ENCODE measurements around the gene SPATA20. TPM values are rescaled to one million over a fixed set of nuclear protein-coding genes. Genes with fewer than 3 reads are reported as not detected.

SPATA20 gene
- total and polyA plus RNA-seq, 2 of the 8 experiments (the other 6 are each of a cell fraction or from before 2014, with no cell fraction given) = 16.2 to 17.5 TPM

- TF ChIP-seq CTCF (IDR thresholded peaks at IDR 0.05; ENCODE audit: control extremely low read depth in 1 of 3, insufficient read depth in 1 of 3, low read depth in 1 of 3, low read length in 3 of 3) (peak in 1 of 3 experiments; percentile 2; a peak in 1 of 4 replicates), SUZ12 (IDR thresholded peaks at IDR 0.05; ENCODE audit: low read length) (peak; percentile 22; the same call in 1 of the 2 replicates), ATF2 (IDR thresholded peaks at IDR 0.05; ENCODE audit: low read length) (0 out of 2 replicates have a peak, but pooled peaks have one; percentile 33), SP1 (IDR thresholded peaks at IDR 0.05; ENCODE audit: low read depth, low read length) (peak; percentile 54; the same call in 1 of the 2 replicates), TBP (IDR thresholded peaks at IDR 0.05; ENCODE audit: low read depth, low read length) (no peak), SIN3A (conservative IDR thresholded peaks at IDR 0.05 in 1 of 2, IDR thresholded peaks at IDR 0.05 in 1 of 2; ENCODE audit: low read depth in 1 of 2, low read length in 2 of 2) (peak; percentile 69 to 91; a peak in 3 of 4 replicates), KDM1A (IDR thresholded peaks at IDR 0.05; ENCODE audit: borderline replicate concordance, low read length) (no peak), RFX5 (IDR thresholded peaks at IDR 0.05; ENCODE audit: borderline replicate concordance, low read depth, low read length) (no peak), EGR1 (IDR thresholded peaks at IDR 0.05; ENCODE audit: borderline replicate concordance, low read depth, low read length) (peak; percentile 27; the same call in 1 of the 2 replicates), HDAC2 (IDR thresholded peaks at IDR 0.05; ENCODE audit: borderline replicate concordance in 1 of 2, low read depth in 2 of 2, low read length in 2 of 2) (no peak), PHF8 (conservative IDR thresholded peaks at IDR 0.05; ENCODE audit: low read depth, low read length) (peak; percentile 7; the same call in 1 of the 2 replicates)
These were observed 14.4 kb upstream of the SPATA20 start, which contains the start of gene EPN3 (continued) for GRCh38 chr17:50532452-50533024.
